ENCODE measurements around the gene EHMT1.

EHMT1 gene

GRCh38 chr9:137580954-137581322 is 37.9 kb upstream of the EHMT1 start:
- H3K79me2 ChIP-seq (ENCODE audit: control insufficient read depth, insufficient read depth, low read length, unreplicated experiment): peaks cover 25% of the 10 kb centered on the region
- H3K36me3 ChIP-seq (ENCODE audit: insufficient read depth, low read length): peaks cover 11% of the 10 kb centered on the region; the same call in 1 of the 2 replicates
- no peak overlapping the region for H3K4me3 ChIP-seq (ENCODE audit: low read depth, low read length)
- H3K27me3 ChIP-seq (ENCODE audit: insufficient read depth, low read length): no peaks in the 10 kb centered on the region
- no peak overlapping the region for H3K27ac ChIP-seq (ENCODE audit: low read depth, low read length)
- H2AFZ ChIP-seq (ENCODE audit: low read length, unreplicated experiment): no peak overlapping the region
- peaks cover 20% of the 10 kb centered on the region for H3K4me1 ChIP-seq (ENCODE audit: control insufficient read depth, insufficient read depth, low read length, unreplicated experiment)

- no peak overlapping the region for H3K27ac ChIP-seq (ENCODE audit: low read depth, low read length)
- peaks cover 12% of the 10 kb centered on the region; the same call in 1 of the 2 replicates for H3K36me3 ChIP-seq (ENCODE audit: insufficient read depth, low read length)
- H3K4me1 ChIP-seq (ENCODE audit: control insufficient read depth, insufficient read depth, low read length, unreplicated experiment): peaks cover 15% of the 10 kb centered on the region
- no peaks in the 10 kb centered on the region for H3K27me3 ChIP-seq (ENCODE audit: insufficient read depth, low read length)
- no peak overlapping the region for H2AFZ ChIP-seq (ENCODE audit: low read length, unreplicated experiment)
- peaks cover 20% of the 10 kb centered on the region for H3K79me2 ChIP-seq (ENCODE audit: control insufficient read depth, insufficient read depth, low read length, unreplicated experiment)
- no peak overlapping the region for H3K4me3 ChIP-seq (ENCODE audit: low read depth, low read length)
Observed at GRCh38 chr9:137581361-137582285, 37.2 kb upstream of the EHMT1 start.

- Histone ChIP-seq H3K27me3 (ENCODE audit: insufficient read depth, low read length) (no peaks in the 10 kb centered on the region), H3K4me1 (ENCODE audit: control insufficient read depth, insufficient read depth, low read length, unreplicated experiment) (peaks cover 8% of the 10 kb centered on the region), H3K27ac (ENCODE audit: low read depth, low read length) (no peak overlapping the region), H3K4me3 (ENCODE audit: low read depth, low read length) (no peak overlapping the region), H2AFZ (ENCODE audit: low read length, unreplicated experiment) (no peak overlapping the region), H3K36me3 (ENCODE audit: insufficient read depth, low read length) (peaks cover 19% of the 10 kb centered on the region; the same call in 1 of the 2 replicates), H3K79me2 (ENCODE audit: control insufficient read depth, insufficient read depth, low read length, unreplicated experiment) (peaks cover 20% of the 10 kb centered on the region)
Observed at GRCh38 chr9:137582286-137582860, 36.4 kb upstream of the EHMT1 start.

DNA sequence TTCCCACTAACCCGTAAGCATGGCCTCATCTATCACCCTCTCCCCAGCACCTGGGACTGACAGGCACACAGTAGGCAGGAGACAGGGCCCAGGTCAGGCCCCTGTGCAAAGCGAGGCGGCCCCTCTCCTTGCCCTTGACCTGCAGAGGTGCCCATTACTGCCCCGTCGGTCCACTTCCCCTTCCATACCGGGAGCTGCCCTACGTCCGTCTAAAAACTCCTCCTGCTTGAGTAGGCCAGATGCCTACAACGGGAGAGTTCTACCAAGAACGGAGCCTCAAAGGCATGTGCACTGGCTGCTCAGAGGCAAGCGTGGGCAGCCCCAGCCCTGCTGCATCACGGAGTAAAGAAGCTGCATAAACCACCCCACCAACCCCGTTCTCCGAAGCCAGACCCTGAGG is 35.5 kb upstream of the EHMT1 start:
- Histone ChIP-seq H3K4me3 (ENCODE audit: low read depth, low read length) (no peak overlapping the region), H3K27me3 (ENCODE audit: insufficient read depth, low read length) (no peaks in the 10 kb centered on the region), H3K79me2 (ENCODE audit: control insufficient read depth, insufficient read depth, low read length, unreplicated experiment) (peaks cover 23% of the 10 kb centered on the region), H3K27ac (ENCODE audit: low read depth, low read length) (no peak overlapping the region), H3K4me1 (ENCODE audit: control insufficient read depth, insufficient read depth, low read length, unreplicated experiment) (peaks cover 3% of the 10 kb centered on the region), H3K36me3 (ENCODE audit: insufficient read depth, low read length) (peaks cover 22% of the 10 kb centered on the region; the same call in 1 of the 2 replicates), H2AFZ (ENCODE audit: low read length, unreplicated experiment) (no peak overlapping the region)

DNA sequence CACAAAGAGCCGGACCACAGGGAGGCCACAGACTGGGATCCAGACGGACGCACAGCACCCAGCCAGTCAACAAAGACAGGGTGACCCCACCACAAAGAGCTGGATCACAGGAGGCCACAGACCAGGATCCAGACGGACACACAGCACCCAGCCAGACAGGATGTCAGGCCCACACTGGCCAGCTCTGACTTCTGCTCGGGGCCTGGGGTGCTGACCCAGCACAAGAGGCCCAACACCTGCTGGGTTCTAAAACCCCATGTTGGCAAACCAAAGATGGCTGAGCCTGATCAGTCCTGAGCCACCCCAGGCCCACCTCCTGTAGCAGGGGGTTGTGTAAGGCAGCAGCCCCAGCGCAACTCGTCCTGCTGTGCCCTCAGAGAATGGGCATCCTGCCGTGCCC is 34.8 kb upstream of the EHMT1 start:
- H2AFZ ChIP-seq (ENCODE audit: low read length, unreplicated experiment): no peak overlapping the region
- peaks cover 22% of the 10 kb centered on the region; the same call in 1 of the 2 replicates for H3K36me3 ChIP-seq (ENCODE audit: insufficient read depth, low read length)
- H3K27ac ChIP-seq (ENCODE audit: low read depth, low read length): no peak overlapping the region
- H3K4me1 ChIP-seq (ENCODE audit: control insufficient read depth, insufficient read depth, low read length, unreplicated experiment): peaks cover 9% of the 10 kb centered on the region
- H3K4me3 ChIP-seq (ENCODE audit: low read depth, low read length): no peak overlapping the region
- peaks cover 29% of the 10 kb centered on the region for H3K79me2 ChIP-seq (ENCODE audit: control insufficient read depth, insufficient read depth, low read length, unreplicated experiment)
- no peaks in the 10 kb centered on the region for H3K27me3 ChIP-seq (ENCODE audit: insufficient read depth, low read length)

DNA sequence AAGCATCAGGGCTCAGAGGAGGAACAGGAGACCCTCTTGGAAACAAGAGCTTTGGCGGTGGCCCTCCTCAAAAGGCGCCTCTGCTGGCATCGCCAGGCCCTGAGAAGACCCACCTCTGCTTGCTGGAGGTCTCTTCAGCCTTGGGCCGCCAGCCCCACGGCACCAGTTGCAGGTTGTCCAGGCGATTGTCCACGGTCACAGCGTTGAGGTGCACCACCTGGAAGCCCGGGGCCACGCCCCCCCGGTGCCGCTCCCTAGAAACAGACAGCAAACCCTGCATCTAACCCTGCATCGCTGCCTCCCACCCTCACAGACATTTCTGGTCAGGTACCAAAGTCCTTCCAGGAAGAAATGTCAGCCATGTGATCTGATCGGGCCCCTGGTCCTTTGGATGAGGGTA is 32.0 kb upstream of the EHMT1 start:
- H3K27ac ChIP-seq (ENCODE audit: low read depth, low read length): no peak overlapping the region
- no peak overlapping the region for H3K4me3 ChIP-seq (ENCODE audit: low read depth, low read length)
- peaks cover 39% of the 10 kb centered on the region for H3K79me2 ChIP-seq (ENCODE audit: control insufficient read depth, insufficient read depth, low read length, unreplicated experiment)
- H3K36me3 ChIP-seq (ENCODE audit: insufficient read depth, low read length): peaks cover 17% of the 10 kb centered on the region; the same call in 1 of the 2 replicates
- peaks cover 10% of the 10 kb centered on the region for H3K4me1 ChIP-seq (ENCODE audit: control insufficient read depth, insufficient read depth, low read length, unreplicated experiment)
- H2AFZ ChIP-seq (ENCODE audit: low read length, unreplicated experiment): no peak overlapping the region
- no peaks in the 10 kb centered on the region for H3K27me3 ChIP-seq (ENCODE audit: insufficient read depth, low read length)

DNA sequence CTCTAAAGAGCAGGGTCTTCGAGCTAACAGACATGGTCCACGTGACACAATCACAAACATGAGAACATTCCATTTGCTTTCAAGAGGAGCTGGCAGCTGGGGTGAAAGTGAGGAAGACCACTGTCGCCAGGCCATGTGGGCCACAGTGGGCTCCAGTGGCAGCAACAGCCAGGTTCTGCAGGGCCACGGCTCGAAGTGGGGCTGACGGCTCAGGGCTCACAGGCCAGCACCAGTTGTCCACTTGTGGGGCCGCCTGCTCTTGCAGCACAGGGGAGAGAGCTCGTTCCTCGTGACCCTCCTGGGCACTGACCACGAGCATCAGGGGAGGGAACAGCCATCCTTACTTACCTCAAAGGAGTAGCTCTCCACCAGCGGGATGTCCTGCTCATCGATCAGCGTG is 30.5 kb upstream of the EHMT1 start:
- Histone ChIP-seq H3K79me2 (ENCODE audit: control insufficient read depth, insufficient read depth, low read length, unreplicated experiment) (peaks cover 39% of the 10 kb centered on the region), H3K36me3 (ENCODE audit: insufficient read depth, low read length) (peaks cover 12% of the 10 kb centered on the region; the same call in 1 of the 2 replicates), H3K4me3 (ENCODE audit: low read depth, low read length) (peak overlapping the region; percentile 99; the same call in 1 of the 2 replicates), H3K27me3 (ENCODE audit: insufficient read depth, low read length) (no peaks in the 10 kb centered on the region), H3K4me1 (ENCODE audit: control insufficient read depth, insufficient read depth, low read length, unreplicated experiment) (peaks cover 10% of the 10 kb centered on the region), H2AFZ (ENCODE audit: low read length, unreplicated experiment) (no peak overlapping the region), H3K27ac (ENCODE audit: low read depth, low read length) (no peak overlapping the region)

DNA sequence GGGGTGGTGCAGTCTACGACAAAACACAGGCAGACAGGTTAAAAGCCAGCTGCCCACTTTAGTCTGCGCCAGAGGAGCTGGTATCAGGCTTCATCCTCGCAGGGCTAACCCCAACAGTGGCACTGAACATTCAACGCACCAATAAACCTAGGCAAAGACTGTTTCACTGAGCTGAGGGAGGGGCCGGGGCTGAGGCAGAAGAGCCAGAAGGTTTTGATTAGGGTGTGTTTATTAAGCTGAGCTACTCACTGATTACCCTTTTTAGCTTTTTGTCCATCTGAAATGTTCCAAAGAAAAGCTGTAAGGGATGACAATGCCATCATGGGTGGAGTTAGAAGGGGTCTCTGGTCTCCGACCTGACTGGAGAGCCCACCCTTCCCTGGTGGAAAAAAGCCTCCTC is 29.9 kb upstream of the EHMT1 start:
- peaks cover 36% of the 10 kb centered on the region for H3K79me2 ChIP-seq (ENCODE audit: control insufficient read depth, insufficient read depth, low read length, unreplicated experiment)
- H3K27ac ChIP-seq (ENCODE audit: low read depth, low read length): no peak overlapping the region
- H3K4me3 ChIP-seq (ENCODE audit: low read depth, low read length): peak overlapping the region; percentile 99
- peaks cover 11% of the 10 kb centered on the region; the same call in 1 of the 2 replicates for H3K36me3 ChIP-seq (ENCODE audit: insufficient read depth, low read length)
- H3K4me1 ChIP-seq (ENCODE audit: control insufficient read depth, insufficient read depth, low read length, unreplicated experiment): peaks cover 10% of the 10 kb centered on the region
- no peaks in the 10 kb centered on the region for H3K27me3 ChIP-seq (ENCODE audit: insufficient read depth, low read length)
- no peak overlapping the region for H2AFZ ChIP-seq (ENCODE audit: low read length, unreplicated experiment)

DNA sequence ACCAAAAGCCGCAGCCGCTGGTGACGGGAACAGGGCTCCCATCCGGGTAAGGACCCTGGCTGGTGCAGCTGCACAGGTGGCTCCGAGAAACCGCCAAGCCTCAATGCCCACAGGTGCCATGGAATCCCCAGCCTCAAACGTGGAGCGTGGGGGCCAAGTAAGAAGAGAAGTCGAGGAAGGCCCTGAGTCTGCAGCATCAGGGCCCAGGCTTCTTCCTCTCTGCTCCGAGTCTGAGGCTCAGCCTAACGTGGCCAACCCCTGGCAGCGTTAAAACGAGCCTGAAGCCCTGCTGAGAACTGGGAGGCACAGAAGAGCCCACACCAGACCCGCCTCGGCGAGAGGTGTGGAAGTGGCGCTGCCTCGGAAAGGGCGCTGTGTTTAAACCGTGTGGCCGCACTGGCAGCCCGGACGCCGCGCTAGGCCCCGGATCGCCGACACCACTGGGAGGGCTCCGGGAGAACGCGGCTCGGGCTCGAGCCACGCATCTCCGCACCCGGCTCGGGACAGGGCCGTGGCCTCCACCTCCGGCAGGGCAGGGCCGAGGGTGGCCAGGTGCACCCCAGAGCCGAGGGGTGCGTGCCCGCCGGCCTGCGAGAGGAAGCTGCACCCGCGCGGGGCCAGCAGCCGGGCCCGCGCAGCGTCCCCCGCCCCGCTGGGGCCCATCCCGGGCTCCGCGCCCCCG is 29.2 kb upstream of the EHMT1 start:
- Histone ChIP-seq H3K36me3 (ENCODE audit: insufficient read depth, low read length) (peaks cover 11% of the 10 kb centered on the region; the same call in 1 of the 2 replicates), H3K4me1 (ENCODE audit: control insufficient read depth, insufficient read depth, low read length, unreplicated experiment) (peaks cover 10% of the 10 kb centered on the region), H3K79me2 (ENCODE audit: control insufficient read depth, insufficient read depth, low read length, unreplicated experiment) (peaks cover 36% of the 10 kb centered on the region), H2AFZ (ENCODE audit: low read length, unreplicated experiment) (peak overlapping the region; percentile 25), H3K27ac (ENCODE audit: low read depth, low read length) (no peak overlapping the region), H3K4me3 (ENCODE audit: low read depth, low read length) (peak overlapping the region; percentile 99), H3K27me3 (ENCODE audit: insufficient read depth, low read length) (no peaks in the 10 kb centered on the region)

DNA sequence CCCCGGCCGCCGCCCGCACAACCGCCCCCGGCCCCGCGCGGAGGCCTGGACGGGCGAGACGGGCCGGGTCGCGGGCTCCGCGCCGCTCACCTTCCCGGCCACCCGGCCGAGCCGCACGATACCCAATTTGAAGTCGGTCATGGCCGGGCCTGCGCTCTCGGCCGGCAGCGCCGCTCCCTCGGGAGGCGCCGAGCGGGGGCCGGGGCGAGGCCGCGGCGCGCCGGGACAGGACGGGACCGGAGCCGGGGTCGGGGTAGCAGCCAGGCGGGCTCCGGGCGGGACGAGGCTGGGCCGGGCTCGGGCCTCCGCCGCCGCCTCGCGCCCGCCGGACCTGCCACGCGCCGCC is 28.7 kb upstream of the EHMT1 start:
- Histone ChIP-seq H3K4me3 (ENCODE audit: low read depth, low read length) (peak overlapping the region; percentile 99), H2AFZ (ENCODE audit: low read length, unreplicated experiment) (no peak overlapping the region), H3K27ac (ENCODE audit: low read depth, low read length) (no peak overlapping the region), H3K79me2 (ENCODE audit: control insufficient read depth, insufficient read depth, low read length, unreplicated experiment) (peaks cover 36% of the 10 kb centered on the region), H3K4me1 (ENCODE audit: control insufficient read depth, insufficient read depth, low read length, unreplicated experiment) (peaks cover 10% of the 10 kb centered on the region), H3K36me3 (ENCODE audit: insufficient read depth, low read length) (peaks cover 11% of the 10 kb centered on the region; the same call in 1 of the 2 replicates), H3K27me3 (ENCODE audit: insufficient read depth, low read length) (no peaks in the 10 kb centered on the region)
